Measurements from ENCODE around the gene TGFBR2. TPM values are rescaled to one million over a fixed set of nuclear protein-coding genes. Genes with fewer than 3 reads are reported as not detected.

TGFBR2 gene
- total RNA-seq, result 614 and 726 TPM in 2 replicates

GRCh38 chr3:30606301-30607031, at the start of gene TGFBR2:
Gene TGFBR2, plus strand, starts transcription at chr3:30606601. Its CDS starts 283 bp downstream, at chr3:30606884.
- peak; percentile 96 for DNase-seq (ENCODE audit: extremely low read depth, low read depth, low spot score)

GRCh38 chr3:30557746-30558303, 48.6 kb upstream of the TGFBR2 start:
- no peak for DNase-seq (ENCODE audit: extremely low read depth, low read depth, low spot score)

- no peak for DNase-seq (ENCODE audit: extremely low read depth, low read depth, low spot score)
These were observed 42.4 kb upstream of the TGFBR2 start for GRCh38 chr3:30563956-30564355.

GRCh38 chr3:30567139-30567753, 39.2 kb upstream of the TGFBR2 start:
- no peak for DNase-seq (ENCODE audit: extremely low read depth, low read depth, low spot score)

DNA sequence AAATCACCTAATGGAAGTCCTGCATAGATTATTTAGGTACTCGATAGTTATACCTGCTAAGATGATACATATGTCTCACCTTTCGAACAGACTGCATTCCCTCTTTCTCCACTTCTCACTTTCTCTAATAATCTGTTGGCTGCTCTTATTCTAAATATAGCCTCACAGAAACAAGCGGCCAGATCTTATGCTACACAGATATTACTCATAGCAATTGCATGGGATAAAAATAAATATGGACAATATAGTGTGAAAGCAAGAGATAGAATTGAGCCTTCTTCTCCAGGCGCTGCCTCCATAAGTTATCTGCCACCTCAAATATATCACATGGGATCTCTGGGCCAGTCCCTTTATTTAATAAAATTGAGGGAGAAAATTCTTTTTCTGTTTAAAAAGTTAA, 29.5 kb upstream of the TGFBR2 start:
- DNase-seq (ENCODE audit: extremely low read depth, low read depth, low spot score), result no peak

GRCh38 chr3:30577788-30578187, 28.6 kb upstream of the TGFBR2 start:
- DNase-seq (ENCODE audit: extremely low read depth, low read depth, low spot score), result no peak

- DNase-seq (ENCODE audit: extremely low read depth, low read depth, low spot score), result no peak
These were observed 27.9 kb upstream of the TGFBR2 start for GRCh38 chr3:30578479-30578878.

DNA sequence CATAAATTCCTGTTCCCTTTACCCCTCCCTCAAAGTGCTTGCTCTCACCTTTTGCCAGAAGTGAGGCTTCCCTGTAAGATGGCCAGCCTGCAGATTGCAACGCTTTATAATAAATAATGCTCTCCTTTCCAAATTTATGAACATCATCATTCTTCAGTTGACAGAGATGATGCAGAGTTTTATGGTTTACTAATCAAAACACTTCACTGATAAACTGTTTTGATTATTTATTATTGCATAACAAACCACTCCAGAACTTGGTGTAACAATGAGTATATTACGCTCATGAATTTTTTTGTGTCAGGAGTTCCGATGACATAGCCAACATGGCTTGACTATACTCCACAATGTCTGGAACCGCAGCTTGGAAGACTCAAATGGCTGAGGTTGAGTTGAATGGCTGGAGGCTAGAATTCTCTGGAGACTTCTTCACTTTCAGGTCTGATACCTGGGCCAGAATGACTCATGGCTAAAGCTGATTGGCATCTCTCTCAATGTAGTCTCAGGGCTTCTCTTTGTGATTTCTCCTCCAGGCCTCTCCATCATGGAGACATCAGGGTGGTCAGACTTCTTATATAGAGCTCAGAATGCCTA, 27.3 kb upstream of the TGFBR2 start:
- no peak for DNase-seq (ENCODE audit: extremely low read depth, low read depth, low spot score)

GRCh38 chr3:30581067-30581585, 25.3 kb upstream of the TGFBR2 start:
- no peak for DNase-seq (ENCODE audit: extremely low read depth, low read depth, low spot score)

GRCh38 chr3:30581982-30582381, 24.4 kb upstream of the TGFBR2 start:
- no peak for DNase-seq (ENCODE audit: extremely low read depth, low read depth, low spot score)

DNA sequence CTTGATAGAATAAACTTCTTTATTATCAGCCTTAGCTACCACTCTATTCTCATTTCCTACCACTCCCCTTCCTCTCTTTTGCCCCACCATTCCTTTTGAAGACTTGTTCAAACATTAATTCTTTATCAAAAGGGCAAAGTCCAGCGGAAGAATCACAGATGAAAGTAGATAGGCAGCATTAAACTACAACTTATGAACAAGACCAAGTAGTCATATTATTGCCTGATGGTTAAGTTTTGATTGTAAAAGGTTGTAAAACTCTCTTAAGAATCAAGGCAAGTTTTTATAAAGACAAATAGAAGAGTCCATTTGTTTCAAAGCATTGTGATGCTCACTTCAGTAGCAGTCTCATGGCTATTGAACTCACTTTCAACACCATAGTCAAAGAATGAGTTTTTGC, 22.4 kb upstream of the TGFBR2 start:
- DNase-seq (ENCODE audit: extremely low read depth, low read depth, low spot score), result no peak

GRCh38 chr3:30585654-30586053, 20.7 kb upstream of the TGFBR2 start:
- no peak for DNase-seq (ENCODE audit: extremely low read depth, low read depth, low spot score)

- DNase-seq (ENCODE audit: extremely low read depth, low read depth, low spot score), result no peak
These were observed 20.1 kb upstream of the TGFBR2 start for GRCh38 chr3:30586096-30586805.

GRCh38 chr3:30586806-30587486, 19.5 kb upstream of the TGFBR2 start:
- DNase-seq (ENCODE audit: extremely low read depth, low read depth, low spot score), result no peak

GRCh38 chr3:30587904-30588303, 18.5 kb upstream of the TGFBR2 start:
- DNase-seq (ENCODE audit: extremely low read depth, low read depth, low spot score), result no peak

GRCh38 chr3:30596152-30596551, 10.2 kb upstream of the TGFBR2 start:
- DNase-seq (ENCODE audit: extremely low read depth, low read depth, low spot score), result no peak

- no peak for DNase-seq (ENCODE audit: extremely low read depth, low read depth, low spot score)
These were observed 9.2 kb upstream of the TGFBR2 start for GRCh38 chr3:30597131-30597768.

- no peak for DNase-seq (ENCODE audit: extremely low read depth, low read depth, low spot score)
These were observed 8.6 kb upstream of the TGFBR2 start for GRCh38 chr3:30597769-30598134.

DNA sequence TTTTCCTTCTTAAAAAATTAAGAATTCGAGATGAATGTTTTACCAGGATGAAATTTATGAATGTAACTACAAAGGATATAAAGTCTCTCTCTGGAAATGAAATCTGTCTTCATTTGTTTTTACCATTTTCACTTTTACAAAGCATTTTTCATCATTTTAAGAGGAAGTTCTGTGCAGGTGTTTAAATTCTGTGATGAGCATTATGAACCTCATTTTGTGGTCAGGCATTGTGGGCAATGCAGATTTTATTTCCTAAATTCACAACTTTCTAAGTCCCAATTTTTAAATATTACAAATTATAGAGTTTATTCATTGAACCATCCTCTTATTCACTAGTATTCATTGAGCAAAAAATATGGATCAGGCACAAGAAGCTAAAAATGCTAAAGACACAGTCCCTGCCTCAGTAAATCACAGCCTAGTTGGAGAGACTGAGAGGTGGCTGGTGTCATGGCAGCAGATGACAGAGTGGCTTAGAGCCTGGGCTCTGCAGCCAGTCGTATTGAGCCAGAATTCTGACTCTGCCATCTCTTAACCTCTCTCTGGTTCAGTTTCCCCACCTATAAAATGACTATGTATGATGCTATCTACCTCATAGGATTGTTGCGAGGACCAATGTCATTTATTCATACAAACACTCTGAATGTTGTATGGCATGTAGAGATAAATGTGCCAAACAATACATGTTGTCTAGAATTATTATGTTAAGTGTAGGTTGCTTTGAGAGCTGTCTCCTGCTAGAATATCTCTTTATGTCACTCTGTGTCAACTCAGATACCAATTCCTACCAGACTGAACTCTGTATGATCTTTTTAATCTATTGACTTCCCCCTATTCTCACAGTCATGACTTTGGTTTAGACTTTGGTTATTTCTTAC, 7.5 kb upstream of the TGFBR2 start:
- no peak for DNase-seq (ENCODE audit: extremely low read depth, low read depth, low spot score)

All from glomerular endothelial cell (primary cell).